Activated T-cell treated with anti-CD3 and anti-CD28 coated beads for 1 hour (primary cell): ENCODE measurements around the gene RHBDD1.

Source experiments
- DNase-seq: peaks from one replicate; pipeline ENCODE4 v3.0.0-alpha.2; 2020; ENCODE audit warnings: low read depth

Gene RHBDD1

DNA sequence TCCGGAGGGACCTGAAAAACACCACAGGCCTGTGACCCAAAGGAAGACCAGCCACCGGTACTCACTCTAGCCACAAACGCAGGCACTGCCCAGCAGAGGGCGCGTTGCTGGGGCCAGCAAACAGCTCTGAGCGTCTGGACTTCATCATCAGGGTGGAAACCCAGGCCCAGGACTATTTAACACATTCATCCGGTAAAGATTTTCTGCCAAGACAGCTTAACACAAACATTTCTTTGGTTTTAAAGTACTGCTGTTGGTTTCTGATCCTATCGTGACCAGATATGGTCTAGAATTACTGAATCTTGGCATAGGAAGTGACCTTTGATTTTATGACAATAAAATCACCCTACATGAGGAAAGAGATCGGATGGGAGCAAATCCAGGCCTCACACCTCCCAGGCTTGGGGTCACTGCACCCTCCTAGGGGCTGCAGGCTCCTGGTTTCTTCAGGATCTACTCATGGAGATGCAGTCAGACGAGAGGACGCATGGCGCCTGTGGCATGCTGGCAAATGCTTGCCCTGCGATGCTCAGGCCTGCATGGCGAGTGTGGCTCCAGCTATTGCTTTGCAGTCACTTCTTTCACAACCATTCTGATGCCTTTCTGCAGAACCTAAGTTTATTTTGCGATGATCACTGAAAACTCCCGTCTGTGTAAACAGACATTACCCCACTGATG lies 197.8 kb downstream of the RHBDD1 start:
- peak; percentile 2 for DNase-seq

DNA sequence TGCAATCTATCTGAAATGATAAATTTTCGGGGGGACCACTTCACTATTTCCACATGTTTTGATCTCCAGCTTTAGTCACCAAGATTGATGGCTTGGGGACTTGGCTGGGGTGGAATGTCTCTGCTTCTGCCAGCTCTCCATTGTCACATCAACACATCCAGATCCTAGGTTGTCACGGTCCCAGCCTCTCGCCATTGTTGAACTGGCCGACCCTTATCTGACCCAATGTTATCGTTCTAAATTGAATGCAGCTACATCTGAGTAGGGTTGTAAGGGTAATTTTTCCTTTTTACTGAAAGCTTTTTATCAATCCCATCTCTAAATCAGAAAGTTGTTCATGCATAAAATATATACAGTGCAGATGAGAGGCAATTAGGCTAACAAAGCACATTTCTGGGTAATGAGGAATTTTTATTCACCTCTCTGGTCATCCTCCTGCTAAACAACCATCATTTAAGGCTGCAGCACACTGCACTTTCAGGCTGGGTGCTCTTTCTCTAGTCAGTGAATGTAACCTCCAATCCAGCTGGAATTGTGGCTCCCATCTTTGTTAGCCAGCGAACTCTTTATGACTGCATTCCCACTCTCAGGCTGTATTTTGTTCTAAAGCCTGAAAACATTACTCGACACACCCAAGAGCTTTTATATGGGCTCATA lies 200.0 kb downstream of the RHBDD1 start:
- DNase-seq: no peak

DNA sequence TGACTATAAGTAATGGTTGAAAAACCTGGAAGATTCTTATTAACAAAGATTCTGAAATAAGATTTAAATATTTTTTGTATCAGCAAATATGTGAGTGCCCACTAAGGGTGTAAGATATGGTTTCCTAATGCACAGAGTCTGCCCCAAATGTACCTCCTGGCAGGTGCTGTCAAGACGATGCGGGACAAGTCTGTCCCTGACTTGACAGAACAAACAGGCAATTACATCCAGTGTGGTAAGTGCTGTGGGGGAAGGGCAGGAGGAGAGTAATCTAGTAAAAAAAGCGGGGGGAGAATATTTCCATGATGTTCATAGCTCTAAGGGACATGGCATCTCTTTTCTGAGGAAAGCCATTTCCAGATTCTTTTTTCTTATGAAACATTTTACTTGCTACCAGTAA lies 200.7 kb downstream of the RHBDD1 start:
- DNase-seq: no peak

DNA sequence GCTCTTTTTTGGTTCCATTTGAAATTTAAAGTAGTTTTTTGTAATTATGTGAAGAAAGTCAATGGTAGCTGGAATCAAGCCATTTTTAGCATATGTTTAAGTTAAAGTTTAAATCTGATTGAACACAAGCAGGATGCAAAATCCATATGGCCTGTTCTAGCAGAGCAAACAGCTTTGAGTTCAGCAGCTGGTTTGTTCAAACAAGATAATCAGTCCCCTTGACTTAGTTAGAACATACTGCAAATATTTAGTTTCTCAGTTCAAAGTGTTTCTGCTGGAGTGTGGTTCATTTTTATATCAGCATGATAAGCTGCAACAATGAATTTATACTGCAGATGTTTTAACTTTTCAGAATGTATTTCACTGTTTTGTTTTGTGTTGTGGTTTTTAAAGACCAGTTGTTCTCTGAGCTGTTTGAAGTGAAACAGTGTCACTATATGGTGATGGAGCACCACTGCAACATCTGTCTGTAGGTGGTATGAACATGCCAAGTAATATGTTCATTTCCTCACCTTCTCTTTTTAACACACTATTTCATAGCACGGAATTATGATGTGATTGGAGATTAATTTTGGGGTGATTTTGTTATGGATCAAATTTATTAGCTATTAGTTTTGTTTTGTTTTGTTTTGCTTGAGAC lies 202.8 kb downstream of the RHBDD1 start:
- no peak for DNase-seq

DNA sequence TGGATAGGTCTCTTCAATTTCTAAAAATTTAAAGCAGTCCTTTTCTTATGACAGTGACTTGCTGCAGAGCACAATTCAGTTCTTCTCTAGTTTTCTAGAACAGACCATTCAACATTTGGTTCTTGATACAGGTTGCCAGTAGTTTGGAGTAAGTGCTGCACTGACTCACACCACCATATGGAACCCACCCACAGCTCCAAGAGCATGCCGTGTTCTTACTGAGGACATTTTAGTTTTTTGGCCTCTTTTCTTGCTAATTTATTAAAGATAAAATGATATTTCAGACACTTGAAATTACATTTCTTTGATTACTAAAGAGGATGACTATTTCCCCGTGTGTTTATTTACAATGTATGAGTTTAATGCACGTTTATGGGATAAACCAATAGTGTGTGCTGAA lies 208.1 kb downstream of the RHBDD1 start:
- no peak for DNase-seq
